HCT116 (cell line): Measurements from ENCODE around the gene SMIM32.

Experiments
- ATF3 ChIP-seq: IDR thresholded peaks from 2 replicates; pipeline ENCODE4 v1.6.1; 2012
- CTCF ChIP-seq, 3 experiments: fragments of 200-600 bp in 1 of 3; sonication (generic) in 1 of 3; IDR thresholded peaks in 2 of 3; conservative IDR thresholded peaks in 1 of 3; 2 replicates each; pipeline ENCODE4 v1.5.1; 2012 to 2017; ENCODE audit warnings: low read depth in 2 of 3, low read length in 2 of 3, antibody characterized with exemption in 1 of 3, borderline replicate concordance in 1 of 3, control low read depth in 1 of 3, mild to moderate bottlenecking in 1 of 3, mixed read lengths in 1 of 3, mixed run types in 1 of 3, moderate library complexity in 1 of 3; ENCODE audit not compliant: insufficient read depth in 1 of 3
- EZH2 ChIP-seq: fragments of 200-600 bp; sonication (generic); IDR thresholded peaks from 2 replicates; pipeline ENCODE4 v1.6.1; 2017; ENCODE audit warnings: antibody characterized with exemption, mixed run types
- EZH2phosphoT487 ChIP-seq: fragments of 200-600 bp; IDR thresholded peaks from 2 replicates; pipeline ENCODE4 v1.6.1; 2018; ENCODE audit warnings: antibody characterized with exemption, borderline replicate concordance
- POLR2A ChIP-seq: IDR thresholded peaks from 2 replicates; pipeline ENCODE4 v1.7.0; 2011; ENCODE audit warnings: borderline replicate concordance; ENCODE audit not compliant: insufficient read depth, insufficient read length; ENCODE audit errors: extremely low read depth
- POLR2AphosphoS5 ChIP-seq: IDR thresholded peaks from 2 replicates; pipeline ENCODE4 v1.6.1; 2011; ENCODE audit warnings: mild to moderate bottlenecking, low read depth, low read length, moderate library complexity
- RAD21 ChIP-seq: IDR thresholded peaks from 2 replicates; pipeline ENCODE4 v1.6.1; 2012; ENCODE audit warnings: low read depth, mild to moderate bottlenecking
- SIN3A ChIP-seq: IDR thresholded peaks from 2 replicates; pipeline ENCODE4 v1.6.1; 2012; ENCODE audit warnings: low read depth
- YY1 ChIP-seq: IDR thresholded peaks from 2 replicates; pipeline ENCODE4 v1.6.1; 2011; ENCODE audit warnings: low read length, low read depth, moderate library complexity, mild to moderate bottlenecking; ENCODE audit not compliant: insufficient replicate concordance; ENCODE audit errors: extremely low read depth

- TF ChIP-seq CTCF (IDR thresholded peaks at IDR 0.05 in 2 of 3, conservative IDR thresholded peaks at IDR 0.05 in 1 of 3; ENCODE audit: borderline replicate concordance in 1 of 3, insufficient read depth in 1 of 3, low read depth in 2 of 3, low read length in 2 of 3) (no peak), POLR2AphosphoS5 (no peak), YY1 (no peak), ATF3 (no peak), SIN3A (no peak), POLR2A (no peak), EZH2phosphoT487 (no peak), RAD21 (no peak), EZH2 (no peak)
Measured at GRCh38 chr5:136164226-136164625, 28.7 kb downstream of the SMIM32 start.
